HEK293 (cell line): ENCODE results near the gene NAPSA.

Experiments used
- ZNF341 ChIP-seq: fragments of 450-650 bp; formaldehyde crosslinking; IDR thresholded peaks from 2 replicates; pipeline ENCODE4; 2016; ENCODE audit warnings: low read depth, missing biosample characterization, missing genetic modification characterization
- TF ChIP-seq, protein P1 (sequence below): fragments of 450-650 bp; formaldehyde crosslinking; IDR thresholded peaks from 2 replicates; pipeline ENCODE4 v1.5.1; 2016; ENCODE audit warnings: missing biosample characterization, missing genetic modification characterization

DNA sequence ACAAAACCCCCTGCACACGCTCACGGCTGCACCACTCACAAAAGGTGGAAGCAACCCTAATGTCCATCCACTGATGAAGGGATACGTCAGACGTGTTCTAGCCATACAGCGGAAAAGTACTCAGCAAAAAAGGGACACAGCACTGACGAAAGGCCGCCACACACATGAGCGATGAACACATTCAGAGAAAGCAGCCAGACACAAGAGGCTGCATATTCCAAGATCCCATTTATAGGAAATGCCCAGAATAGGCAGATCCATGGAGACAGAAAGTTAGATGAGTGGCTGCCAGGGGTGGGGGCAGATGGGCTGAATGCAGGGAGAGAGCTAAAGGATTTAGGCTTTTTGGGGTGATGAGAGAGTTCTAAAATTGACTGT is 22.4 kb upstream of the NAPSA start:
- TF ChIP-seq, protein P1, sequence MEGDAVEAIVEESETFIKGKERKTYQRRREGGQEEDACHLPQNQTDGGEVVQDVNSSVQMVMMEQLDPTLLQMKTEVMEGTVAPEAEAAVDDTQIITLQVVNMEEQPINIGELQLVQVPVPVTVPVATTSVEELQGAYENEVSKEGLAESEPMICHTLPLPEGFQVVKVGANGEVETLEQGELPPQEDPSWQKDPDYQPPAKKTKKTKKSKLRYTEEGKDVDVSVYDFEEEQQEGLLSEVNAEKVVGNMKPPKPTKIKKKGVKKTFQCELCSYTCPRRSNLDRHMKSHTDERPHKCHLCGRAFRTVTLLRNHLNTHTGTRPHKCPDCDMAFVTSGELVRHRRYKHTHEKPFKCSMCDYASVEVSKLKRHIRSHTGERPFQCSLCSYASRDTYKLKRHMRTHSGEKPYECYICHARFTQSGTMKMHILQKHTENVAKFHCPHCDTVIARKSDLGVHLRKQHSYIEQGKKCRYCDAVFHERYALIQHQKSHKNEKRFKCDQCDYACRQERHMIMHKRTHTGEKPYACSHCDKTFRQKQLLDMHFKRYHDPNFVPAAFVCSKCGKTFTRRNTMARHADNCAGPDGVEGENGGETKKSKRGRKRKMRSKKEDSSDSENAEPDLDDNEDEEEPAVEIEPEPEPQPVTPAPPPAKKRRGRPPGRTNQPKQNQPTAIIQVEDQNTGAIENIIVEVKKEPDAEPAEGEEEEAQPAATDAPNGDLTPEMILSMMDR (tag by site-specific recombination) = no peak
- TF ChIP-seq ZNF341 (tag by site-specific recombination) = no peak
